Loucy (cell line): ENCODE results near the gene GPI.

ENCODE experiments used
- CTCF ChIP-seq: fragments of 200-600 bp; sonication (generic); conservative IDR thresholded peaks from 2 replicates; pipeline ENCODE4 v1.5.1; 2014; ENCODE audit warnings: mild to moderate bottlenecking, antibody characterized with exemption, low read length
- EZH2phosphoT487 ChIP-seq: fragments of 200-600 bp; IDR thresholded peaks from 2 replicates; pipeline ENCODE4 v1.6.1; 2018; ENCODE audit warnings: antibody characterized with exemption, mild to moderate bottlenecking, moderate library complexity, borderline replicate concordance

GRCh38 chr19:34382471-34382870, 17.5 kb downstream of the GPI start:
- no peak for TF ChIP-seq CTCF
- TF ChIP-seq EZH2phosphoT487, result no peak
